OCI-LY7 (cell line): ENCODE measurements around the gene SOX5. TPM values are rescaled to one million over a fixed set of nuclear protein-coding genes. Genes with fewer than 3 reads are reported as not detected.

Source experiments
- BruUV-seq: library from RNA; stranded (reverse); fragments of 400-500 nt; replicated peaks from 2 replicates; lab custom pipeline; 2021; lab: Mats Ljungman, UMichigan
- CTCF ChIA-PET: fragments of 300-600 bp; sonication (Branson Sonifier 250); formaldehyde crosslinking; loops from one replicate; lab custom pipeline; 2022; ENCODE audit warnings: antibody characterized with exemption; ENCODE audit not compliant: unreplicated experiment; lab: Charles Lee
- POLR2A ChIA-PET: fragments of 300-600 bp; sonication (Branson Sonifier 250); formaldehyde crosslinking; loops from one replicate; lab custom pipeline; 2022; ENCODE audit warnings: antibody characterized with exemption; lab: Charles Lee
- DNase-seq: peaks from one replicate; pipeline ENCODE4 v3.0.0-alpha.2; 2015; ENCODE audit warnings: low spot score
- H2AFZ ChIP-seq: fragments of 200-600 bp; sonication (generic), shearing (Covaris generic); 2 replicates; pipeline ENCODE4 v1.6.1; 2014; ENCODE audit warnings: mild to moderate bottlenecking, antibody characterized with exemption, low read length, moderate library complexity
- H3K27ac ChIP-seq: fragments of 200-600 bp; sonication (generic); 2 replicates; pipeline ENCODE4 v1.5.1; 2014; ENCODE audit warnings: mixed run types, low read depth, mild to moderate bottlenecking, moderate library complexity, low read length, inconsistent platforms; ENCODE audit not compliant: poor library complexity, severe bottlenecking
- H3K36me3 ChIP-seq: fragments of 200-600 bp; sonication (generic); 2 replicates; pipeline ENCODE4 v1.6.1; 2014; ENCODE audit warnings: mild to moderate bottlenecking, antibody characterized with exemption, low read length, moderate library complexity, mixed read lengths; ENCODE audit not compliant: insufficient read depth
- H3K4me1 ChIP-seq: fragments of 200-600 bp; sonication (generic); 2 replicates; pipeline ENCODE4 v1.5.1; 2014; ENCODE audit warnings: mild to moderate bottlenecking, low read length; ENCODE audit not compliant: insufficient read depth, poor library complexity, severe bottlenecking
- H3K4me2 ChIP-seq: fragments of 200-600 bp; sonication (generic); 2 replicates; pipeline ENCODE4 v1.6.1; 2014; ENCODE audit warnings: mild to moderate bottlenecking, low read length
- H3K4me3 ChIP-seq: fragments of 200-600 bp; sonication (generic); 2 replicates; pipeline ENCODE4 v1.5.1; 2014; ENCODE audit warnings: mild to moderate bottlenecking, low read depth, low read length; ENCODE audit not compliant: poor library complexity, severe bottlenecking
- H3K79me2 ChIP-seq: fragments of 200-600 bp; sonication (generic); 2 replicates; pipeline ENCODE4 v1.6.1; 2016; ENCODE audit warnings: low read depth, mild to moderate bottlenecking, low read length, moderate library complexity, mixed read lengths; ENCODE audit not compliant: insufficient read depth
- H3K9me2 ChIP-seq: fragments of 200-600 bp; sonication (generic); 2 replicates; pipeline ENCODE4 v1.6.1; 2016; ENCODE audit warnings: mild to moderate bottlenecking, low read length, mixed read lengths; ENCODE audit not compliant: insufficient read depth
- H3K9me3 ChIP-seq: fragments of 200-600 bp; sonication (generic); 2 replicates; pipeline ENCODE4 v1.6.1; 2014; ENCODE audit warnings: mild to moderate bottlenecking, mixed run types, low read length, mixed read lengths
- H4K20me1 ChIP-seq: fragments of 200-600 bp; sonication (generic); 2 replicates; pipeline ENCODE4 v1.6.1; 2014; ENCODE audit warnings: mild to moderate bottlenecking, antibody characterized with exemption, low read length, moderate library complexity, mixed read lengths; ENCODE audit not compliant: insufficient read depth
- EZH2phosphoT487 ChIP-seq: fragments of 200-600 bp; sonication (generic); IDR thresholded peaks from 2 replicates; pipeline ENCODE4 v1.6.1; 2018; ENCODE audit warnings: low read depth, borderline replicate concordance, mild to moderate bottlenecking, mixed run types, antibody characterized with exemption, low read length, moderate library complexity, mixed read lengths
- intact Hi-C: fragments of 100-400 bp; cut with micrococcal nuclease; formaldehyde crosslinking; loops from one replicate; pipeline ENCODE4 v1.10.0; 2022; ENCODE audit not compliant: unreplicated experiment
- total RNA-seq, 2 experiments: library from RNA; depleted of rRNA in 1 of 2; stranded (reverse); fragments of >200 nt in 1 of 2; shearing (Covaris generic) in 1 of 2; gene quantifications; 2 replicates each; pipeline ENCODE4 v1.2.3, GENCODE V29; 2014 to 2022
- TF ChIP-seq, protein P1 (sequence below): fragments of 200-600 bp; sonication (generic); conservative IDR thresholded peaks from 2 replicates; pipeline ENCODE4 v1.5.1; 2014; ENCODE audit warnings: mild to moderate bottlenecking, antibody characterized with exemption, low read length, moderate library complexity, mixed read lengths

SOX5 gene
- total RNA-seq, 2 experiments from 2014 or later = 0.16 TPM; not detected in 1

DNA sequence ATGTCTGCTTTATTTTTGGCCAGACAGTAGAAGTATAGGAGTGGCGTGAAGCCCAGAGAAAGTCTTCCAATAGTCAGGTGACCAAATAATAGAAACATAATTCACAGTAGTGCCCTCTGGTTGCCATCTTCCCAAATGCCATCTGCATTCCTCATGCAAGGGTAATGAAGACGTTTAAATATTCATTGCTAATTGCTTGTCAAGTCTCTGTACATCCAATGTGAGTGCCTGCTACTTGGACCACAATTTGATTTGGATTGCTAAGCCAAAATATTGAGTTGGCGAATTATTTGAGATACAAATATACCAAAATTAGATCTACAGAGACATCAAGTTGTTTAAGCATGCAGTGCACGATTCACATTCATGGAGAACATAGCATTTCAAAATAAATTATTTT lies 402.7 kb downstream of the SOX5 start:
- H2AFZ ChIP-seq = no peak overlapping the region
- BruUV-seq = no TSS peak
- no peaks in the 10 kb centered on the region for H3K36me3 ChIP-seq
- H3K9me2 ChIP-seq = no peaks in the 10 kb centered on the region
- no peak overlapping the region for H3K27ac ChIP-seq
- intact Hi-C loops = no loop called here
- no peaks in the 10 kb centered on the region for H3K9me3 ChIP-seq
- no peak overlapping the region for H3K4me3 ChIP-seq
- H3K4me1 ChIP-seq = no peaks in the 10 kb centered on the region
- H3K4me2 ChIP-seq = no peak overlapping the region
- CTCF ChIA-PET = no interaction called here
- TF ChIP-seq EZH2phosphoT487 = no peak
- TF ChIP-seq, protein P1, sequence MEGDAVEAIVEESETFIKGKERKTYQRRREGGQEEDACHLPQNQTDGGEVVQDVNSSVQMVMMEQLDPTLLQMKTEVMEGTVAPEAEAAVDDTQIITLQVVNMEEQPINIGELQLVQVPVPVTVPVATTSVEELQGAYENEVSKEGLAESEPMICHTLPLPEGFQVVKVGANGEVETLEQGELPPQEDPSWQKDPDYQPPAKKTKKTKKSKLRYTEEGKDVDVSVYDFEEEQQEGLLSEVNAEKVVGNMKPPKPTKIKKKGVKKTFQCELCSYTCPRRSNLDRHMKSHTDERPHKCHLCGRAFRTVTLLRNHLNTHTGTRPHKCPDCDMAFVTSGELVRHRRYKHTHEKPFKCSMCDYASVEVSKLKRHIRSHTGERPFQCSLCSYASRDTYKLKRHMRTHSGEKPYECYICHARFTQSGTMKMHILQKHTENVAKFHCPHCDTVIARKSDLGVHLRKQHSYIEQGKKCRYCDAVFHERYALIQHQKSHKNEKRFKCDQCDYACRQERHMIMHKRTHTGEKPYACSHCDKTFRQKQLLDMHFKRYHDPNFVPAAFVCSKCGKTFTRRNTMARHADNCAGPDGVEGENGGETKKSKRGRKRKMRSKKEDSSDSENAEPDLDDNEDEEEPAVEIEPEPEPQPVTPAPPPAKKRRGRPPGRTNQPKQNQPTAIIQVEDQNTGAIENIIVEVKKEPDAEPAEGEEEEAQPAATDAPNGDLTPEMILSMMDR = no peak
- DNase-seq = no peak
- H4K20me1 ChIP-seq = no peaks in the 10 kb centered on the region
- POLR2A ChIA-PET = no interaction called here
- H3K79me2 ChIP-seq = no peaks in the 10 kb centered on the region

DNA sequence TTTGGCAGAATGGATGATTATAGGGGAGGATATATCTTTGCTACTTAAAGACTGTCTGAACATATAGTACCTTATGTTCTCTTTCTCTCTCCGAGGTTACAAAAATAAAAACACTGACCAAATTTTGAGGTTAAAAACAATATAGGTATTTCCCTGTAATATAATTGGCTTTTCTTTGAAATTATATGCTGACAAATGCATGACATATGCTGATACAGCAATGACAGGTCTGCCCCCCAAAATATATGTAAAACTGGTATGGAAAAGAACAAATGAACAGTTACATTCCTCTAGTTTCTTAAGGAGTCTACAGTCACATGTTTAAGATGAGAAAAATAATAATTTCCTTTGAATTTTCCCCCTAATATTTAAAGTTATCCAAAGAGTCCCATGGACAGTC lies 405.7 kb downstream of the SOX5 start:
- CTCF ChIA-PET = no interaction called here
- no peaks in the 10 kb centered on the region for H3K9me3 ChIP-seq
- no peaks in the 10 kb centered on the region for H3K9me2 ChIP-seq
- H2AFZ ChIP-seq = no peak overlapping the region
- no peaks in the 10 kb centered on the region for H4K20me1 ChIP-seq
- no peak overlapping the region for H3K27ac ChIP-seq
- H3K4me2 ChIP-seq = no peak overlapping the region
- DNase-seq = no peak
- H3K79me2 ChIP-seq = no peaks in the 10 kb centered on the region
- no peak for TF ChIP-seq EZH2phosphoT487
- TF ChIP-seq, protein P1 = no peak
- POLR2A ChIA-PET = interaction anchor here (1.3 kb wide), 1 partner anchor 12 kb away, joined by 3 read pairs; no protein-coding TSS in a partner anchor
- H3K4me1 ChIP-seq = no peaks in the 10 kb centered on the region
- no peaks in the 10 kb centered on the region for H3K36me3 ChIP-seq
- intact Hi-C loops = no loop called here
- H3K4me3 ChIP-seq = no peak overlapping the region
- BruUV-seq = no TSS peak

DNA sequence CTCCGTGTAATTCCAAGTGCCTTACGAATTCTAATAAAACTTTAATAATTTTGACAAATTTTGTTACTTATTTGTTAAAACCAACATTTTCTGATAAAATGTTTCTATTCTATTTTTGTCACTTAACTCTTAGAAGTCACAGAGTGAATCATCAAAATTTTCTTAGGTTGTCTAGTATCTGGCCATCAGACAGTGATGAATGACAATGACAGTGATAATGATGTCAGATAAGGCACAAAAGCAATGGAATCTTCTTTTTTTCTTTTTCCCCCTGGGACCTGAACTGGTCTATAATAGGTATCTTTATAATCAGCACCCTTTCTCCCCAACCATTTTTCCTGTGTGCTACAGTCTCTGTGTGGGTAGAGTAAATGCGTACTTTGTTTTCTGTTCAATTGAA lies 407.3 kb downstream of the SOX5 start:
- ChIA-PET CTCF (no interaction called here), POLR2A (no interaction called here)
- Histone ChIP-seq H4K20me1 (no peaks in the 10 kb centered on the region), H3K4me3 (no peak overlapping the region), H3K9me2 (no peaks in the 10 kb centered on the region), H3K9me3 (no peaks in the 10 kb centered on the region), H3K27ac (no peak overlapping the region), H2AFZ (no peak overlapping the region), H3K4me1 (peaks cover 2% of the 10 kb centered on the region), H3K4me2 (no peak overlapping the region), H3K36me3 (no peaks in the 10 kb centered on the region), H3K79me2 (no peaks in the 10 kb centered on the region)
- intact Hi-C loops = no loop called here
- DNase-seq = no peak
- TF ChIP-seq EZH2phosphoT487 = no peak
- TF ChIP-seq, protein P1 = no peak
- BruUV-seq = no TSS peak
